GM19023 (cell line): ENCODE results near the gene ABCC6.
"Not testable (repeated sequence)": the region's sequence is repeated elsewhere in the genome, so short reads cannot be mapped to it uniquely, and the experiment has no call there.

Experiments used
- ATAC-seq: cut with Tn5 transposase; IDR thresholded peaks from one replicate; pipeline ENCODE4 v1.9.1; 2021; ENCODE audit warnings: mild to moderate bottlenecking, moderate library complexity; ENCODE audit not compliant: unreplicated experiment

Gene ABCC6

DNA sequence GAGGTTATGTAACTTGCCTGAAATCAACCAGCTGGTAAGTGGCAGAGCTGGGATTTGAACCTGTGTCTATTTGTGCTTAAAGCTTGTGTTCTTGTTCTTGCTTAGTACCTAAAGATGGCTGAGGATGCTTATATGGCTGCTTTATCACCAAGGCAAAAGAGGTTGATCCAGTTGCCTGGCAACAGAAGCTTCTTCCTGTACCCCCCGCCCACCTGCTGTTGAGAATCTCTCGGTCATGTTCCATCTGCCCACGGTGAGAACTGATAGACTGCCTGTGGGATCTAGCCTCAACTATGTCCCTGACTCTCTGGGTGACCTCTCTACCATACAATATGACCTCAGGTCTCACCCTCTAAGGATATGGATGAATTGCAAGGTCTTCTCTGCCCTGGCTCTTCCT, 60.7 kb downstream of the ABCC6 start:
- no peak for ATAC-seq

DNA sequence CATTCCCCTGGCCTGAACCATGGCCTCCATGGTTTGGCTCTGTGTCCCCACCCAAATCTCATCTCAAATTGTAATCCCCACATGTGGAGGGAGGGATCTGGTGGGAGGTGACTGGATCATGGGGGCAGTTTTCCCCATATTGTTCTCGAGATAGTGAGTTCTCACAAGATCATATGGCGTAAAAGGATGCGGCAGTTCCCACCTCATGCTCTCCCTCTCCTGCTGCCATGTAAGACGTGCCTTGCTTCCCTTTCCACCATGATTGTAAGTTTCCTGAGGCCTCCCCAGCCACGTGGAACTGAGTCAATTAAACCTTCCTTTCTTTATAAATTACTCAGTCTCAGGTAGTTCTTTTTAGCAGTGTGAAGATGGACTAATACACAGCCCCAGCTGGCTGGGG, 61.5 kb downstream of the ABCC6 start:
- not testable (repeated sequence) for ATAC-seq

DNA sequence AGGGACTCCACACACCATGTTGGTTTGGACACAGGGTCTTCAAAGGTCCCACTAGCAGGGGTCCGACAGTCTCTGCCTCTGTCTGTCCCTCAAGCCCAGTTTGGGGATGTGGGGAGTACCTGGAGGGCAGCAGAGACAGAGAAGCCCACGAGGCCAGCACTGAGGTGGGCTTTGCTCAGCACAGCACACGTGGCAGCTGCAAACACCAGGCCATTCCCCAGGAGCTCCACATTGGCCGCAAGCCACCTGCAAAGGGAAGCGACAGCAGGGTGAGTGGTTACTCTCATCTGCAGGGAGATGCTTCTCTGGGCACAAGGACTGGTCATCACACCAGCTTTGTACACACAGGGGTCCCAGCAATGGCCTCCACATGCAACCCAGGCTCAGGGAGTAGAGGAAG, 62.0 kb downstream of the ABCC6 start:
- ATAC-seq: no peak

DNA sequence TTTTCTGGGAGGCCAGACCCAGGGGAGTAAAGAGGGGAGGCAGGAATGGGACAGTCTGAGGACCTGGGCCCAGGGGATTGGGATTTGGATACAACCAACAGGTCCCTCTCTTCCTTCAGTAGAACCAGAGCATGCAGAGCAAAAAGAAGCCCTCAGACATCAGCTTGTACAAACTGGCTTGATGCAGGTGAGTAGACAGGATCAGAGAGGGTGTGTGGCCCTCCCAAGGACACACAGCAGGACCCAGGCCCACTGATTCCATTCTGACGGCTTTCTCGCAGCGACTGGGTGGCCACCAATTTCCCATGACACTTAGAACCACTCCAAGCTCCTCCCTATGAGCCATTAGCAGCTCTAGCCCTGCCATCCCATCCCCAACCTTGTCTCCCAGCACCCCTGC, 63.6 kb downstream of the ABCC6 start:
- ATAC-seq: no peak

DNA sequence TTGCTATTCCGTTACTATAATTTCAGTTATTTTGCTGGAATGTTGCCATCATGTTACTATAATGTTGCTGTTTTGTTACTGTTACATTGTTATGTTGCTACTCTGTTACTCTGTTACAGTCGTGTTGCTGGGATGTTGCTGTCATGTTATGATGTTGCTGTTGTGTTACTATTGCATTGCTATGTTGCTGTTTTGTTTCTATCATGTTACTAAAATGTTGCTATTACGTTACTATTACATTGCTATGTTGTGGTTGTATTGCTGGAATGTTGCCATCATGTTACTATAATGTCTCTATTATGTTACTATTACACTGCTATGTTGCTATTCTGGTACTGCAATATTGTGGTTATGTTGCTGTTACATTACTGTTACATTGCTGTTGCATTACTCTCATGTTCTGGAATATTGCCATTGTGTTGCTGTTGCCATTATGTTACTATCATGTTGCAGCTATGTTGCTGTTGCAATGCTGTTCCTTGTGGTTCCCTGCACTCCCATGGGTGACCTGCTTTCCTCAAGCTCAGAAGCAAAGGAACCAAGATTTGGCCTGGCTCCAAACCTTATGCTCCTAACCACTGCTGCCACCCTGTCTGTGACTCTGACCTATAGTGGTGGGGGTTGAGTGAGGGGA, 64.4 kb downstream of the ABCC6 start:
- no peak for ATAC-seq

DNA sequence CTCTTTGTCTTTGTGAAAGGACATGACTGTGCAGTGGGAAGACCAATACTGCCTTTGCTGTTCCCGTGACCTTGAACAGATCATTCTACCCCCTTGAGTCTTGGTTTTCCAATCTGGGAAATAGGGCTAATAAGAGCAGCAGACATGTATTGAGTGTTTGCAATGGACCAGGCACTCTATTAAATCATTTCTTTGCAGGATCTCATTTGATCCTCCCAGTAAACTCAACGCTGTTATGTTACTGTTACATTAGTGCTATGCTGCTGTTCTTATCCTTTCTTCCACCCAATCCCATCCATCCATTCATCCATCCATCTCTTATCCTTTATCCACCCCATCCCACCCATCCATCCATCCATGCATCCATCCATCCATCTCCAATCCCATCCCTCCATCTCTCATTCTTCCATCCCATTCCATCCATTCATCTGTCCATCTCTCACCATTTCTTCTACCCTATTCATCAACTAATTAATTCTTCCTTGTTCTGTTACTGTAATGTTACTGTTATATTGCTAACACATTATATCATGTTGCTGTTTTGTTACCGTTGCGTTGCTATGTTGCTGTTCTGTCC, 65.1 kb downstream of the ABCC6 start:
- ATAC-seq: no peak

DNA sequence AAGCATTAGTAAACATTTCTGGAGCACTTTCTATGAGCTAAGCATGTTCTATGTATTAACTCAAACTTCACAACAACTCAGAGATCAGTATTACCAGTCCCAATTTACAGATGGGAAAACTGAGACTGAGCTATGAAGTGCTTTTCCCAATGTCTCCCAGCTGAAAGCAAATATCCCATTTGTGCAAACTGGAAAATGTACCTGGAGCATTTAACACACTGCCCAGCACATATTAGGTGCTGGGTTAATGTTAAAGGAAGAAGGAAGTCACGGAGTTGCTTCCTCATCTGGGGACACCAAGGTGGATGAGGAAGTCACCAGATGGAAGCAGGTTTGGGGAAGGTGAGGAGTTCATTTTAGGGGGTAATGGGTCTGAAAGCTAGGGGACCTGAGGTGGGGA, 66.1 kb downstream of the ABCC6 start:
- ATAC-seq: no peak

DNA sequence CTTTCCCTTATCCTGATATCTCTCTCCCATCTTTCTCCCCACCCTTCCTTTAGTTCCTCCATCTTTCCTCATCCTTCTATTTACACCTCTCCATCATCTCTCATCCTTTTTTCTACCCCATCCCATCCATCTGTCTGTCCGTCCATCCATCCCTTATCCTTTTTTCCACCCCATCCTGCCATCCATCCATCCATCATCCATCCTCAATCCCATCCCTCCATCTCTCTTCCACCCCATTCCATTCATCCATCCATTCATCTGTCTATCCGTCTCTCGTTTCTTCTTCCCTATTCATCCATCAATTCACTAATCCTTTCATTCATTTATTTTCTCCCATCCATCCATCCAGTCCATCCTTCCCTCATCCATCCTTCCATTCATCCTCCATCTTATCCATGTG, 68.1 kb downstream of the ABCC6 start:
- ATAC-seq: no peak

DNA sequence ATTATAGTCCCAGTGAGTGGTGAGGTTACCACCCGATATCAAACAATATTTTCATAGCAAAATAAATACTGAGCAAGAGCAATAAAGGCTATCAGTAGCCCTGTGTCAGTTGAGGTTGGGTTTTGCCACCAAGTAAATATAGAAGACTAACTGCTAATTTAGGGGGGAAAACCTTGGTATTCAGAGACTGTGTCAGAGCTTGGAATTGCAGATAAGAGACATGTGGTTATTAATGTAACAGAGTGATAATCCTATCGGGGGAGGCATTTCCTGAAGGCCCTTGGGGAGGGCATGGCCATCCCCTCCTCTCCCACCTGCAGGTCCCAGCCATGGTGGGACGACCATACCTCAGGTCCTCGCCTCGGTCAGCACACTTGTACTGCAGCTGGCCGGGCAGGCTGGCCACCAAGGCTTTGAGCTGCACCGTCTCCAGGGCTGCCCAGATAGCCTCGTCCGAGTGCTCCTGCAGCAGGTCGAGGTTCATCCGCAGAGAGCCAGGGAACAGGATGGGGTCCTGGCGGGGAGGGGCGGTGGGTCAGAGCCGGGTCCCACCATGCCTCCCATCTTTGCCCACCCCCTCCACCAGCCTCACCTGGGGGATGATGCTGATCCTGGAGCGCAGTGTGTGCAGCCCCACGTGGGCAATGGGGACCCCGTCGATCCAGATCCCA, 68.9 kb downstream of the ABCC6 start:
- ATAC-seq: no peak

DNA sequence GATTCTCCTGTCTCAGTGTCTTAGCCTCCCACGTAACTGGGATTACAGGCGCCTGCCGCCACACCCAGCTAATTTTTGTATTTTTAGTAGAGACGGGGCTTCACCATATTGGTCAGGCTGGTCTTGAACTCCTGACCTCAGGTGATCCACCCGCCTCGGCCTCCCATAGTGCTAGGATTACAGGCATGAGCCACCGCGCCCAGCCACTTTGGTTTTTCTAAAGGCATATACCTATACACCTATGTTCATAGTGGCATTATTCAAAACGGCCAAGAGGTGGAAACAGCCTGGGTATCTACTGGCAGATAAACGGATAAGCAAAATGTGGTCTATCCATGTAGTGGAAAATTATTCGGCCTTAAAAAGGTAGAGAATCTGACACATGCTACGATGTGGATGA, 70.3 kb downstream of the ABCC6 start:
- ATAC-seq: not testable (repeated sequence)

DNA sequence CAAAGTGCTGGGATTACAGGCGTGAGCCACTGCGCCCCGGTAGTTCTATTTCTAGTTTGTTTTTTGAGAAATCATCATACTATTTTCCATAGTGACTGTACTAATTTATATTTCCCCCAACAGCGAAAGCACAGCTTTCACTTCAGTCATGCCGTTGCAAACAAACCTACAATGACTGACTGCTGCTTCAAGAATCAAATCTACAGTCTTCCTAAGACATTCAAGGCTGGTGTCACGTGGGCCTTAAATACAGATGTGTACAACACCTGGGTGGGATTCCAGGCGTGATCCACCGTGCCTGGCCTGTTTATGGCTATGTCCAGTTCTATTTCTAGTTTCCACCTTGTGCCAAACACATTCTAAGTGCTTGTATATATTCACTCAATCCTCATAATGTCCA, 72.0 kb downstream of the ABCC6 start:
- ATAC-seq: no peak

DNA sequence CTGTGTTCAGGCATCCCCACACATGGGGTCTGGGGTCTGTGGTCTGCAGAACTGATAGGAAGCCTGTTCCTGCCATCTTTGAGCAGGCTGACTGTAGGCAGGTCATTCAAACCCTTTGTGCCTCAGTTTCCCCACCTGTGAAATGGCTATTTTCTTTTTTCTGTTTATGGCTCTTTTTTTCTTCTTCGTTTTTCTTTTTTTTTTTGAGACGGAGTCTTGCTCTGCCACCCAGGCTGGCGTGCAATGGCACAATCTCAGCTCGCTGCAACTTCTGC, 72.5 kb downstream of the ABCC6 start:
- no peak for ATAC-seq

DNA sequence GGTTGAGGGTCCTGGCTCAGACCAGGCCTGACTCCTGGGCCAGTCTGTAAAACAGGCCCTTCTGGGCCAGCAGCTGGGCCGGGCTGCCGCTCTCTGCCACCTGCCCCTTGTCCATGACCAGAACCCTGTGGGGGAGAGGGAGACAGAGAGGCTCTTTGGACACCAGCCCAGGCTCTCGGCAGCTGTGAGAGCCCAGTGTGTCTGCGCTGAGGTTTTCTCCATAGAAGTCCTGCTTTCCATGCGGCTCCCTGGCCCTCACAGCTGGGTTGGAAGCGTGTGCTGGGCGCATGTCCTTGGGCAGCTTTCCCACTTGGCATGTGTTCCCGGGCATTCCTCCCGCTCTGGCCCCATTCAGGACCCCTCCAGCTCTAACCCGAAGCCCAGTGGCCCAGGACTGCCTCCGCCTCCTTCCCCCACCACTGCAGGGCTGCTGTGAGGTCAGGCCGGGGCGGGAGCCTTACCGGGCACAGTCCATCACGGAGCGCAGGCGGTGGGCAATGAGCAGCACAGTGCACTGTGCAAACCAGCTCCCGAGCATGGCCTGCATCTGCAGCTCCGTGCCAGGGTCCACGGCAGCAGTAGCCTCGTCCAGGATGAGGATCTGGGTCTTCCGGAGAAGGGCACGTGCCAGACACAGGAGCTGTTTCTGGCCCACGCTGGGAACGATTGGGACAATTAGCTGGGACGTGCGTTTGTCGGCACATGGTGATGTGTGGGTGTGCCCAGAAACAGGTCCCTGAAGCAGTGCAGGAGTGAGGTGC, 73.0 kb downstream of the ABCC6 start:
- no peak for ATAC-seq

DNA sequence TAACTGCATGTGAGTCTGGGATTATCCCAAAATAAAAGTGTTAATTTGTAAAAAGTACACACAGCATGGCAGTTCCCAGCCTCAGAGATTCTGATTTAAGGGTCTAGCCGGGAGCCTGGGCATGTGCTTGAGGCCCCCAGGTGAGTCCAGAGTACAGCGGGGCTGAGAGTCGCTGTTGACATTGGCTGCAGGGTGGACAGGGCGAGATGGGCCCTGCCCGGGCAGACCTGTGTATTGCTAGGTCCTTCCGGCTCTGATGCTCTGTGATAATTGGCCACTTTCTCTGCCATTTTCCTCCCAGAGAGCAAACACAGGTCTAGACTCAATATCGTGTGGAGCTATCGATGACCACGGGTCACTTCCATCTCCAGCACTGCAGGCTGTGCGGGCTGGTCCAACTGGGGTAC, 73.6 kb downstream of the ABCC6 start:
- ATAC-seq: no peak

DNA sequence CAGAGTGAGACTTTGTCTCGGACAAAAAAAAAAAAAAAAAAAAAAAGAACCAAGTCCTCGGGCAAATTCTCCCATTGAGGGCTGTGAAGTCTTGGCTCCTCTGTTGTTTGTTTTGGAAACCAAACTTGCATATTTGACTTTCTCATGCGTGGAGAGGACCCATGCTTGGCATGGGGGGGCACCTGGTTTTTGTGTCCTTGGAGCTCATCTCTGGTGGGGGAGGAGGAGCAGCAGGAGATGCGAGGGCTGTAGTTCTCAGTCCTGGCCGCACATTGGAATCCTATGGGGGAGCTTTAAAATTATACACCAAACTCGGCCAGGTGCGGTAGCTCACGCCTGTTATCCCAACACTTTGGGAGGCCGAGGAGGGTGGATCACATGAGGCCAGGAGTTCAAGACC, 74.5 kb downstream of the ABCC6 start:
- ATAC-seq: no peak

DNA sequence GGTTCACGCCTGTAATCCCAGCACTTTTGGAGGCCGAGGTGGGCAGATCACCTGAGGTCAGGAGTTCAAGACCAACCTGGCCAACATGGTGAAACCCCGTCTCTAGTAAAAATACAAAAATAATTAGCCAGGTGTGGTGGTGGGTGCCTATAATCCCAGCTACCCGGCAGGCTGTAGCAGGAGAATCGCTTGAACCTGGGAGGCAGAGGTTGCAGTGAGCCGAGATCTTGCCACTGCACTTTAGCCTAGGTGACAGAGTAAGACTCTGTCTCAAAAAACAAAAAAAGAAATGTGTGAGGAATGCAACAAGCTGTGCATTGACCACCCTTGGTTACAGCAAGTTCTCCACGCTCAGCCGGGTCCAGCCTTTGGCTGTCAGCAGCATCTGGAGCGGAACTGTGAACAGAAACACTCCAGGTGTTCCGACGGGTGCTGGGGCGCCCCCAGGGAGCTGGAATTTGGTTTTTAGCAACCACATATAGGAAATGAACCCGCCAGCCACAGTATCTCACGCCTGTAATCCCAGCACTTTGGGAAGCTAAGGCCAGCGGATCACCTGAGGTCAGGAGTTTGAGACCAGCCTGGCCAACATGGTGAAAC, 75.2 kb downstream of the ABCC6 start:
- not testable (repeated sequence) for ATAC-seq

DNA sequence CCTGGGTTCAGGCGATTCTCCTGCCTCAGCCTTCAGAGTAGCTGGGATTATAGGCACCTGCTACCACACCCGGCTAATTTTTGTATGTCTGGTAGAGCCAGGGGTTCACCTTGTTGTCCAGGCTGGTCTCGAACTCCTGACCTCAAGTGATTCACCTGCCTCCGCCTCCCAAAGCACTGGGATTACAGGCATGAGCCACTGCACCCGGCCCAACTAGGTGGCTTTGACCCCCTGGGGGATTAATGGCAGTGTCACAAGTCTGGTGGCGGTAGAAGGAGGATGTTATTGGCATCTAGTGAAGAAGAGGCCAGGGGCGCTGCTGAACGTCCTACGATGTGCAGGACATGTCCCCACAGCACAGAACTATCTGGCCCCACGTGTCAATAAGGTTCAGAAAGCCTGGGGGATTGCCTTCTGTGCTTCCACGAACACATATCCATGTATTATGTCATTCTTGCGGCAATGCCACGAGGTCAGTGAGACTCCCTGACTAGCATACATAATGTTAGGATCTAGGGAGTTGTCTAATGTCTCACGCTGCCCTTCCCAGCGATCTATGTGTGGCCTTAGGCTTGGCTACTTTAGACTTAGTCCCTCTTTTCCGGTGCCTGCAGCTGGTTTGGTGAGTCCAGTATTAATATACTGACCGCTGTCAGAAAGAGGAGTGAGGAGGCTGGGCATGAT, 75.8 kb downstream of the ABCC6 start:
- no peak for ATAC-seq

DNA sequence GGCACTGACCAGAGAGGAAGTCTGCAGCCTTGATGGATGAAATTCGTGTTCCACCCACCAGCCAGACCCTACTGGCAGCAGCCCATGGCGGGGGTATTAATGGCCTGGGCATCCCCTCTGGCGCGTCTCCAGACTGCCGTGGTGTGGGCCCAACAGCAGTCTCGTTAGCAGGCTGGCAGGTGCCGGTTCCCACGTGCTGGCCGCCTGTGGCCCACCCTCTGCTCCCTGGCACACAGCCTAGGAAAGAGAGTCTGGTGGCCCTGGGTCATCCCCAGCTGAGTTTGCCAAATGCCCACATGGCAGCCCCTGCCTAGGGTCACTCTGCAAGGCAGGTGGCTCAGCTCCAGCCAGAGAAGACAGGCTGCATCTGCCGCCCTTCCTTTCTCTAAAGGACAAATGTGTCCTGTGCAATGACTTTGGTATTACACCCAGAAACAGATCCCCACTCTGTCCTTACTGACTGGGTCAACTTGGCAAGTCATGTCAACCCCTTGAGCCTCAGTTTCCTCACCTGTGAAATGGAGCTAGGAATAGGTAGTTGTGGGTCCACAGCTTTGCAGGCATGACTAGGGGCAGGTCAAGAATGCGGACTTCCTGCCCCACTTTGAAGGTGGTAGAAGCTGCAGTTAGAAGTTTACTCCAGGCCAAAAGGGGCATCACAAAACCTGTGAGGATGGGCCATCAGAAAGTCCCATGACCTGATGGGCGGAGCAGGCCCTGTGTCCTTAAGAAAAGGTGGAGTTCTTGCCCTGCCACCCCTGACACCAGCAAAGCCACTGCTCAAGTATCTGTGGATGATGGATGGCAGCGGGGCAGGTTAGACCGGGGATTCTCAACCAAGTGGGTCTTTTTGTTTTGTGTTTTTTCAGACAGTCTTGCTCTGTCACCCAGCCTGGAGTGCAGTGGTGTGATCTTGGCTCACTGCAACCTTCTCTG, 76.6 kb downstream of the ABCC6 start:
- ATAC-seq: no peak

DNA sequence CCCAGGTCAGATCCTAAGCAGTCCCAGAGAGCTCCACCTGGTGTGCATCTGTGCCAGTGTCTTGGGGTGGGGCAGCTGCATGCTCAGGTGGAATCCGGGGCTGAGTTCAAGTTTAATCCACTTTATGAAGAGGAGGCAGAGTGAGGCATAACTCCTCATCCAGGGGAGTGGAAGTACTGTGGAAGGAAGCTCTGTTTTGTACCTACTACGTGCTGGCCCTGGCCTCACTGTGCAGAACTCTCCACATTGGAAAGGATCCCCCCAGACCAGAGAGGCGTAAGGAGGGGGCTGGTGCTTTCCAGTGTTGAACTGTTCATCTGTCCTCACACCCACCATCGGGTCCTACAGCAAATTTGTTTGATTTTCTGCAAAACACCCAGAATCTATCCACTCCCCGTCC, 78.0 kb downstream of the ABCC6 start:
- no peak for ATAC-seq

DNA sequence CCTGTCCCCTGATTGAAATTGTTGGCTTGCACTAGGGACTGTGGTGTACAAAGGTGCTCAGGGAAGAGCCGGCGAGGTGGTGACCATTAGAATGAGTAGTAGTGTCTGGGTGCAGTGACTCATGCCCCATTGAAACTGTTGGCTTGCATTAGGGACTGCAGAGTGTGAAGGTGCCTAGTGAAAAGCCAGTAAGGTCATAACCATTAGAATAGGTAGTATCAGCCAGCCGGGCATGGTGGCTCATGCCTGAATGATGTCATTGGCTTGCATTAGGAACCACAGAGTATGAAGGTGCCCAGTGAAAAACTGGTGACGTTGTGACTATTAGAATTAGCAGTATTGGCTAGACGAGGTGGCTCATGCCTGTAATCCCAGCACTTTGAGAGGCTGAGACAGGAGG, 78.9 kb downstream of the ABCC6 start:
- ATAC-seq: no peak
